Common myeloid progenitor, CD34-positive (primary cell): ENCODE measurements around the gene LONP2.

Source experiments
- CTCF ChIA-PET: fragments of 350-600 bp; sonication (Branson Sonifier 250); formaldehyde crosslinking; loops from one replicate; lab custom pipeline; 2021; ENCODE audit warnings: antibody characterized with exemption; lab: Charles Lee
- POLR2A ChIA-PET: fragments of 350-600 bp; sonication (Branson Sonifier 250); formaldehyde crosslinking; loops from one replicate; lab custom pipeline; 2021; ENCODE audit warnings: antibody characterized with exemption; lab: Charles Lee
- DNase-seq, 3 donors: peaks; one replicate each; pipeline versions ENCODE4 v3.0.0 to v3.0.0-alpha.2; 2013
- H3K27ac ChIP-seq, 2 experiments: 1 replicate in 1 of 2; 2 replicates in 1 of 2; pipeline ENCODE4 v1.7.0; 2013; ENCODE audit warnings: inconsistent platforms in 2 of 2, low read length in 2 of 2, mild to moderate bottlenecking in 2 of 2, low read depth in 1 of 2, moderate library complexity in 1 of 2; ENCODE audit not compliant: severe bottlenecking in 2 of 2, insufficient read depth in 1 of 2, poor library complexity in 1 of 2
- H3K27me3 ChIP-seq, 5 experiments: replicated peaks in 2 of 5; 1 replicate in 3 of 5; 2 replicates in 2 of 5; pipeline versions ENCODE4 v1.6.1 to v1.7.0; 2013; ENCODE audit warnings: low read length in 4 of 5, mild to moderate bottlenecking in 2 of 5, moderate library complexity in 2 of 5, inconsistent platforms in 1 of 5; ENCODE audit not compliant: insufficient read depth in 5 of 5, control insufficient read depth in 4 of 5
- H3K36me3 ChIP-seq, 4 experiments: 1 replicate in 2 of 4; 2 replicates in 2 of 4; pipeline versions ENCODE4 v1.6.1 to v1.7.0; 2013; ENCODE audit warnings: low read length in 3 of 4, control low read depth in 1 of 4, mild to moderate bottlenecking in 1 of 4; ENCODE audit not compliant: control insufficient read depth in 4 of 4, insufficient read depth in 4 of 4
- H3K4me1 ChIP-seq, 4 experiments: 1 replicate in 3 of 4; 2 replicates in 1 of 4; pipeline versions ENCODE4 v1.6.1 to v1.7.1; 2013; ENCODE audit warnings: low read length in 3 of 4, mild to moderate bottlenecking in 3 of 4, control low read depth in 1 of 4, inconsistent platforms in 1 of 4, moderate library complexity in 1 of 4; ENCODE audit not compliant: control insufficient read depth in 4 of 4, insufficient read depth in 4 of 4; ENCODE audit errors: control extremely low read depth in 1 of 4
- H3K4me3 ChIP-seq, 7 experiments: 1 replicate in 4 of 7; 2 replicates in 3 of 7; pipeline versions ENCODE4 v1.5.1 to v1.7.0; 2013; ENCODE audit warnings: mild to moderate bottlenecking in 7 of 7, low read length in 6 of 7, moderate library complexity in 6 of 7, inconsistent platforms in 2 of 7, low read depth in 2 of 7, control low read depth in 1 of 7; ENCODE audit not compliant: insufficient read depth in 4 of 7, control insufficient read depth in 1 of 7; ENCODE audit errors: extremely low read depth in 1 of 7
- H3K9me3 ChIP-seq, 5 experiments: 1 replicate in 4 of 5; 2 replicates in 1 of 5; pipeline versions ENCODE4 v1.6.1 to v1.7.1; 2013; ENCODE audit warnings: low read length in 4 of 5, mild to moderate bottlenecking in 2 of 5, inconsistent platforms in 1 of 5, low read depth in 1 of 5, moderate library complexity in 1 of 5; ENCODE audit not compliant: control insufficient read depth in 4 of 5, insufficient read depth in 2 of 5; ENCODE audit errors: control extremely low read depth in 1 of 5
- WGBS: methylation state at CpG from one replicate; pipeline ENCODE4 v1.1.5; 2013; ENCODE audit not compliant: insufficient coverage; 5-methylcytosine and 5-hydroxymethylcytosine counted together

Gene LONP2

GRCh38 chr16:48342591-48342990 is 98.5 kb downstream of the LONP2 start:
- Histone ChIP-seq H3K27ac (no peak overlapping the region), H3K9me3 (no peaks in the 10 kb centered on the region), H3K36me3 (peaks cover 8 to 42% (median 23%) of the 10 kb centered on the region in 4 experiments), H3K4me1 (peaks cover 0 to 5% (median 0%) of the 10 kb centered on the region in 4 experiments), H3K4me3 (no peak overlapping the region), H3K27me3 (no peaks in the 10 kb centered on the region)
- WGBS, result 94% methylated on average over 2 of the region's 2 CpGs
- ChIA-PET CTCF (interaction anchor here (1.1 kb wide), 1 partner anchor 201 kb away, joined by 3 read pairs; no protein-coding TSS in a partner anchor), POLR2A (no interaction called here)
- DNase-seq, result no peak

GRCh38 chr16:48347191-48347865 is 103.2 kb downstream of the LONP2 start:
- WGBS, result 94% methylated on average over 18 of the region's 20 CpGs
- peaks cover 3 to 56% (median 32%) of the 10 kb centered on the region in 4 experiments for H3K36me3 ChIP-seq
- no peaks in the 10 kb centered on the region for H3K27me3 ChIP-seq
- CTCF ChIA-PET, result interaction anchor here (0.8 to 14.5 kb wide), 4 partner anchors 12 to 194 kb away, joined by 3 to 137 read pairs (median 4); no protein-coding TSS in a partner anchor
- no peak overlapping the region for H3K4me3 ChIP-seq
- no peaks in the 10 kb centered on the region for H3K9me3 ChIP-seq
- no peak overlapping the region for H3K27ac ChIP-seq
- peaks cover 0 to 5% (median 0%) of the 10 kb centered on the region in 4 experiments for H3K4me1 ChIP-seq
- DNase-seq, result peak; percentile 15 to 66 (median 62)
- POLR2A ChIA-PET, result interaction anchor here (0.6 to 1.0 kb wide), 2 partner anchors 26 to 36 kb away, joined by 3 to 4 read pairs; no protein-coding TSS in a partner anchor

- H3K27me3 ChIP-seq, result no peaks in the 10 kb centered on the region
- peaks cover 5 to 53% (median 33%) of the 10 kb centered on the region in 4 experiments for H3K36me3 ChIP-seq
- H3K27ac ChIP-seq, result no peak overlapping the region
- WGBS, result 100% methylated on average over 2 of the region's 4 CpGs
- H3K4me3 ChIP-seq, result no peak overlapping the region
- H3K4me1 ChIP-seq, result peaks cover 0 to 5% (median 0%) of the 10 kb centered on the region in 4 experiments
- ChIA-PET CTCF (interaction anchor here (14.5 kb wide), 1 partner anchor 193 kb away, joined by 137 read pairs; no protein-coding TSS in a partner anchor), POLR2A (interaction anchor here (1.0 kb wide), 1 partner anchor 36 kb away, joined by 4 read pairs; no protein-coding TSS in a partner anchor)
- DNase-seq, result no peak
- H3K9me3 ChIP-seq, result no peaks in the 10 kb centered on the region
Observed at GRCh38 chr16:48347980-48348379, 103.9 kb downstream of the LONP2 start.

GRCh38 chr16:48350736-48351135 is 106.6 kb downstream of the LONP2 start:
- Histone ChIP-seq H3K27ac (no peak overlapping the region), H3K36me3 (peaks cover 3 to 57% (median 38%) of the 10 kb centered on the region in 4 experiments), H3K27me3 (no peaks in the 10 kb centered on the region), H3K9me3 (no peaks in the 10 kb centered on the region), H3K4me1 (peaks cover 0 to 5% (median 1%) of the 10 kb centered on the region in 4 experiments), H3K4me3 (no peak overlapping the region)
- CTCF ChIA-PET, result interaction anchor here (1.0 to 14.5 kb wide), 3 partner anchors 181 to 272 kb away, joined by 4 to 137 read pairs (median 4); no protein-coding TSS in a partner anchor
- POLR2A ChIA-PET, result no interaction called here
- DNase-seq, result no peak
- 90% methylated on average over 3 of the region's 3 CpGs for WGBS

- no peak for DNase-seq
- no peak overlapping the region for H3K4me3 ChIP-seq
- H3K4me1 ChIP-seq, result peaks cover 0 to 14% (median 7%) of the 10 kb centered on the region in 4 experiments
- ChIA-PET POLR2A (interaction anchor here (1.0 kb wide), 1 partner anchor 179 kb away, joined by 4 read pairs; no protein-coding TSS in a partner anchor), CTCF (interaction anchor here (1.1 to 14.5 kb wide), 8 partner anchors 12 to 276 kb away, joined by 3 to 137 read pairs (median 5); no protein-coding TSS in a partner anchor)
- H3K36me3 ChIP-seq, result peaks cover 3 to 58% (median 34%) of the 10 kb centered on the region in 4 experiments
- no peak overlapping the region for H3K27ac ChIP-seq
- WGBS, result 100% methylated on average over 4 of the region's 7 CpGs
- no peaks in the 10 kb centered on the region for H3K27me3 ChIP-seq
- H3K9me3 ChIP-seq, result no peaks in the 10 kb centered on the region
Observed at GRCh38 chr16:48352648-48353390, 108.7 kb downstream of the LONP2 start.

- ChIA-PET POLR2A (no interaction called here), CTCF (interaction anchor here (0.9 to 14.5 kb wide), 13 partner anchors 10 to 275 kb away, joined by 3 to 137 read pairs (median 4); partner anchors contain the start of gene N4BP1)
- Histone ChIP-seq H3K9me3 (no peaks in the 10 kb centered on the region), H3K27ac (no peak overlapping the region), H3K36me3 (peaks cover 3 to 63% (median 33%) of the 10 kb centered on the region in 4 experiments), H3K4me3 (no peak overlapping the region), H3K27me3 (no peaks in the 10 kb centered on the region), H3K4me1 (peaks cover 0 to 14% (median 7%) of the 10 kb centered on the region in 4 experiments)
- WGBS, result 4% methylated on average over 5 of the region's 7 CpGs
- DNase-seq, result peak; percentile 92 to 96 (median 96)
Observed at GRCh38 chr16:48353565-48354163, 109.6 kb downstream of the LONP2 start.
